Thymus (tissue), 11 donors: ENCODE measurements around the gene PIAS4. TPM values are rescaled to one million over a fixed set of nuclear protein-coding genes. Genes with fewer than 3 reads are reported as not detected.

Experiments
- DNase-seq, 9 donors: peaks; one replicate each; pipeline ENCODE4 v3.0.0-alpha.2; 2013; ENCODE audit warnings: low spot score in 9 of 9, low read depth in 6 of 9, missing footprints in 1 of 9
- H3K27ac ChIP-seq, 2 donors: one replicate each; pipeline ENCODE4 v1.5.1; 2013; ENCODE audit warnings: control low read depth in 1 of 2, low read depth in 1 of 2, low read length in 1 of 2, mild to moderate bottlenecking in 1 of 2, moderate library complexity in 1 of 2
- H3K27me3 ChIP-seq, 2 donors: one replicate each; pipeline ENCODE4 v1.5.1; 2013; ENCODE audit warnings: low read length in 1 of 2; ENCODE audit not compliant: control insufficient read depth in 2 of 2, insufficient read depth in 1 of 2
- H3K36me3 ChIP-seq, 2 donors: one replicate each; pipeline ENCODE4 v1.5.1; 2013; ENCODE audit warnings: low read length in 1 of 2, mild to moderate bottlenecking in 1 of 2, moderate library complexity in 1 of 2; ENCODE audit not compliant: control insufficient read depth in 2 of 2, insufficient read depth in 2 of 2
- H3K4me1 ChIP-seq, 2 donors: one replicate each; pipeline ENCODE4 v1.5.1; 2013; ENCODE audit warnings: low read length in 2 of 2; ENCODE audit not compliant: control insufficient read depth in 2 of 2, insufficient read depth in 2 of 2
- H3K4me3 ChIP-seq, 2 donors: one replicate each; pipeline ENCODE4 v1.5.1; 2013; ENCODE audit warnings: low read length in 2 of 2, control low read depth in 1 of 2, mild to moderate bottlenecking in 1 of 2
- H3K9me3 ChIP-seq, 2 donors: one replicate each; pipeline ENCODE4 v1.5.1; 2013; ENCODE audit warnings: low read length in 1 of 2, mild to moderate bottlenecking in 1 of 2; ENCODE audit not compliant: control insufficient read depth in 2 of 2, insufficient read depth in 1 of 2
- WGBS: extraction: QIAGEN DNeasy Blood & Tissue Kit; methylation state at CpG from one replicate; pipeline ENCODE4 v1.1.7; 2013; 5-methylcytosine and 5-hydroxymethylcytosine counted together
- polyA plus RNA-seq: library from polyadenylated mRNA; stranded (reverse); fragments of 200-250 nt; gene quantifications from one replicate; pipeline ENCODE4 v1.2.3, GENCODE V29; 2013
- total RNA-seq: library from RNA; stranded (reverse); fragments of 120-200 nt; gene quantifications from one replicate; pipeline ENCODE4 v1.2.4, GENCODE V29; 2013
- donor health status: healthy.

Gene PIAS4
- total and polyA plus RNA-seq, 2 donors, result 10.8 to 13.4 TPM

DNA sequence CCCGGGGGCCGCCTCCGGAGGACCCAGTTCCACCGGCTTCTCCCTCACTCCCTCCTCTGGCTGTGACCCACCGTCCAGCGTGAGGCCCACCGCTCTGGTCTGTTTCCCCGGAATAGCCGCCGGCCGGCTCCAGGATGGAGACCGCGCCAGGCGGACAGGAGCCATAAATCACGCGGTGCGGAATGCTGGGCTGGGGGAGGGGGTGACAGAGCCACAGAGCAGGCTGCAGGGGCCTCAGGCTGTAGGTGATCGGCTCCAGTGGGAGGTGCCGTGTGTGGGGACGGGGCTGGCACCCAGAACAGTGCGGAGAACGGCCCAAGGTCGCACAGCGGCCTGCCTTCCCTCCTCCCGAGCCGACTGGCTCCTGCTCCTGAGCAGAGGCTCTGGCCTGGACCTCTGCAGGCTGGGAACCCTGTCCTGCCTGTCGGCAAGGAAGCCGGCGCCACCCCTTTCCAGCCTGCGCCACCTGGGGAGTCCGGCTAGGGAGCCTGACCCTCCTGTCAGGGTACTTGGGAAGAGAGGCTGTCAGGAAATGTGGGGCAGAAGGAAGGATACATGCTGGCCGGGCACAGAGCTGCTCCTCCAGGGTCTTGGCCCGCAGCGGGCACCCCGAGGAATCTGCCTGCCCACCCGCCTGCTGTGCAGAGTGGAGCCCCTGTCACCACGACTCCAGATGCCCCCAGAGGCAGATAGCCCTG is 8.3 kb downstream of the PIAS4 start:
- H3K4me3 ChIP-seq, result no peak overlapping the region
- no peak for DNase-seq
- no peaks in the 10 kb centered on the region for H3K27me3 ChIP-seq
- H3K36me3 ChIP-seq, result peaks cover 49 to 67% of the 10 kb centered on the region in 2 donors
- H3K27ac ChIP-seq, result no peak overlapping the region
- H3K9me3 ChIP-seq, result no peaks in the 10 kb centered on the region
- H3K4me1 ChIP-seq, result peaks cover 0 to under 1% of the 10 kb centered on the region in 2 donors
- WGBS, result 90% methylated on average over 37 of the region's 37 CpGs

DNA sequence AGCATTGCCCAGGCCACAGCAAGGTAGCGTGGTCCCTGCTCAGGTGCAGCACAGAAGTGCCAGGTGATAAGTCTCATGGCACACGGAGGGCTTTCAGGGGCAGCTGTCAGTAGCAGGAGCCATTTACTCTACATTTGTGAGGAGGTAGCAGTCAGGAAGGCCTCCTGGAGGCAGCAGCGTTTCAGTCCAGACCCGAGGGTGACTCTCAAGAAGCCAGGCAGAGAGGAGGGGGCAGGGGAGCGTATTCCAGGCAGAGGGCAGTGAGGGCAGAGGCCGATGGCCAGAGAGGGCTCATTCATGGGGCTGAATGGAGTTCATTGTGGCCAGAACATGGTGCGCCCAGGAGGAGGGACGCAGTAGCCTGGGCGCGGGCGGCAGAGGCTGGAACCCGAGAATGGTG is 8.9 kb downstream of the PIAS4 start:
- DNase-seq, result no peak
- H3K4me1 ChIP-seq, result no peaks in the 10 kb centered on the region
- 99% methylated on average over 12 of the region's 12 CpGs for WGBS
- no peaks in the 10 kb centered on the region for H3K27me3 ChIP-seq
- H3K27ac ChIP-seq, result no peak overlapping the region
- no peak overlapping the region for H3K4me3 ChIP-seq
- H3K9me3 ChIP-seq, result no peaks in the 10 kb centered on the region
- H3K36me3 ChIP-seq, result peaks cover 49 to 63% of the 10 kb centered on the region in 2 donors

DNA sequence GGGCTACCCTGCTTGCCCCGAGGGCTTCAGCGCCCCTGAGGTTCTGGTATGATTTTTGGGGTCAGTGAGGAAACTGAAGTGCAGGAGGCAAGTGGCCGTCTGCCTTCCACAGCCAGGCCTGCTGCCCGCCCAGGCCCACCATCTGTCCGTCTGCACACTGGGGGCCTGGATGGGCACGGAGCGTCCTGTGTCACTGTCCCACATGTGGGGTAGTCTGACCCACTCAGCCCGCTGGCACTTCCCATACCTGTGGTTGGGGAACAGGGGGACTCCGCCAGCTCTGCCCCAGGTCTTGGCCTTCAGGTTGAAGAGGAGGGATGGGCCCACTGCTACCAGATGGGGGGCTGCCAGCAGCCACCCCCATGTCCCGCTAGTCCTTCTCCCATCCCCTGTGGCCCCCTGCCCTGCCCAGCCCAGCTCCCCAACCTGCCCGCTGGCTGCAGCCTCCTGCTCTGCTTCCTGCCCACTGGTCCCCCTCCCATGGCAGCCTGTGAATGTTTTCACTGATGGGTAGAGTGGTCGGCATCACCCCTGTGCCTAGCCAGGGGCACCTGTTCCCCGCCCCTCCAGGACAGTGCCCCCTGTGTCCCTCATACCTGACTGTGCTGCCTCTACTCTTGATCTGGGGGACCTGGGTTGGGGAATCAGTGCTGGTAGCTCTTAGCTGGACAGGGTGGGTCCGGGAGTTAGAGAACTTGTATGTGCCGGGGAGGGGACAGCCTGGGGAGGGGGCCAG is 9.5 kb downstream of the PIAS4 start:
- Histone ChIP-seq H3K36me3 (peaks cover 53 to 67% of the 10 kb centered on the region in 2 donors), H3K27ac (no peak overlapping the region), H3K4me3 (no peak overlapping the region), H3K4me1 (no peaks in the 10 kb centered on the region), H3K27me3 (no peaks in the 10 kb centered on the region), H3K9me3 (peaks cover 0 to 4% of the 10 kb centered on the region in 2 donors)
- WGBS, result 97% methylated on average over 15 of the region's 15 CpGs
- no peak for DNase-seq

DNA sequence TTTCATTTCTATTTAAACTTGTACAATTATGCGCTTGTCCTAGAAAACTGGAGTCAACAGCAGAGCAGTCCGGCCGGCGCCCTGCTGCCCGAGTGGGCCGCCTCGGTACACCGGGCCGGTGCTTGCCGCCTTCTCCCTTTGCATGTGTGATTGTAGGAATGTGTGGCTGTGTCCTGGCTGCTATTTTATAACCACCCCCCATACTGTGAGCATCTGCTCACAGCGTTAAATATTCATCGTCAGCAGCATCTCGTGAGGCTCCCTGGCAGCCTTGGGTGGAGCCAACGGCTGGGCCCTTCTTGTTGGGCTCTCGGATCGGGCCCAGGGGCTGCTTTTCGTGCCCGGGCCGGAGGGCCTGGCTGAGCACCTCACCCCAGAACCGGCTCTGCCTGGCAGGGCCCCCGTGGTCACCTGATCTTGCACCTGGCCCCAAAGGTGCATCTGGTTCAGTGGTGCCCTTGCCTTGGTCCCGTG is 10.6 kb downstream of the PIAS4 start:
- Histone ChIP-seq H3K4me3 (no peak overlapping the region), H3K27me3 (no peaks in the 10 kb centered on the region), H3K4me1 (no peaks in the 10 kb centered on the region), H3K27ac (no peak overlapping the region), H3K9me3 (peaks cover 0 to 10% of the 10 kb centered on the region in 2 donors), H3K36me3 (peaks cover 46 to 62% of the 10 kb centered on the region in 2 donors)
- no peak for DNase-seq
- WGBS, result 97% methylated on average over 22 of the region's 22 CpGs

DNA sequence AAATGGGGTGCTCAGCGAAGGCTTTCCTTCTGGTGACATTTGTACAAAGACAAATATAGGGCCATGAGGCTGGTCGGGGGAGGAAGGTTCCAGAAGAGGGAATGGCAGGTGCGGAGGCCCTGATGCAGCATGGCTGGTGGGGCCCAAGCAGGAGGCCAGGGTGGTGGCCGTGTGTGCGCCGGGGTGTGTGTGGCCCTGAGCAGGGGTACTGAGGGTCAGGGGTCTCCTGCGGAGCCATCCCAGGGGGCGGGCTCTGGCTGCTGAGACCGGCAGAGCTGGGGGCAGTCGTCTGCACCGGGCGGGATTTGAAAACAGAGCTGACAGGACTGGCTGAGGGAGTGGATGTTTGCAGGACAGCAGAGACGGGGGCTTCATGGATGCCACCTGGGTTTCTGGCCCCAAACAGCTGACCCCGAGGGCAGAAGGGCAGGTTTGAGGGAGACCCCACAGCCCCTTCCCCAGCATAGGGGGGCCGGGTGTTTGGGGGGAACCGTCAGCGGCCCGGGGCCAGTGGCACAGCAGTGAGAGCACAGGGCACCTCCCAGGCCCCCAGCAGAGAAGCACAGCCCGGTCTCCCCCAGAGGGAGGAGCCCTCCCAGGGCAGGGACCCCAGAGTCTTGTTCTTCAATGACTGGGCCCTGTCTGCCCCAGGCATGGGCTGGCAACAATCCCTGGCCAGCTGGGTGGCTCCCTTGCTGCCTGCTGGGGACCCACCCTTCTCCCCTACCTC is 11.4 kb downstream of the PIAS4 start:
- Histone ChIP-seq H3K9me3 (peaks cover 0 to 10% of the 10 kb centered on the region in 2 donors), H3K27ac (no peak overlapping the region), H3K27me3 (no peaks in the 10 kb centered on the region), H3K4me1 (no peaks in the 10 kb centered on the region), H3K36me3 (peaks cover 40 to 62% of the 10 kb centered on the region in 2 donors), H3K4me3 (no peak overlapping the region)
- 97% methylated on average over 19 of the region's 19 CpGs for WGBS
- no peak for DNase-seq

DNA sequence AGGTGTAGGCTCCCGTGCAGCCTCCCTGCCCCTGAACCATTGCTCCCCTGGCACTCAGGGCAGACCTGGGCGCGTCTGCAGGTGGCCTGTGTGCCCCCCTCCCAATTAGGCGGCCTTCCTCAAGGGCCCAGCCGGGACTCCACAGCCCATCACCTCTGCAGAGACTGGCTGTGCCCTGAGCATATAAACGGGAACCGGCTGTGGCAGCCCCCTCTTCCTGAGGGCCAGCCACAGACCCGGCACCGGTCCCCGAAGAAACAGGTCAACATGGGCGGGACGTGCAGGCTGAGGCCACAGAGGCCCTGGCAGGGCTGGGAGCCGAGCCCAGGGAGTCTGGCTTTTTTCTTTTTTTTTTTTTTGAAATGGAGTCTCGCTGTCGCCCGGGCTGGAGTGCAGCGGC is 12.0 kb downstream of the PIAS4 start:
- Histone ChIP-seq H3K9me3 (peaks cover 0 to 10% of the 10 kb centered on the region in 2 donors), H3K36me3 (peaks cover 39 to 62% of the 10 kb centered on the region in 2 donors), H3K27me3 (no peaks in the 10 kb centered on the region), H3K4me1 (no peaks in the 10 kb centered on the region), H3K4me3 (no peak overlapping the region), H3K27ac (no peak overlapping the region)
- 75% methylated on average over 17 of the region's 17 CpGs for WGBS
- no peak for DNase-seq

DNA sequence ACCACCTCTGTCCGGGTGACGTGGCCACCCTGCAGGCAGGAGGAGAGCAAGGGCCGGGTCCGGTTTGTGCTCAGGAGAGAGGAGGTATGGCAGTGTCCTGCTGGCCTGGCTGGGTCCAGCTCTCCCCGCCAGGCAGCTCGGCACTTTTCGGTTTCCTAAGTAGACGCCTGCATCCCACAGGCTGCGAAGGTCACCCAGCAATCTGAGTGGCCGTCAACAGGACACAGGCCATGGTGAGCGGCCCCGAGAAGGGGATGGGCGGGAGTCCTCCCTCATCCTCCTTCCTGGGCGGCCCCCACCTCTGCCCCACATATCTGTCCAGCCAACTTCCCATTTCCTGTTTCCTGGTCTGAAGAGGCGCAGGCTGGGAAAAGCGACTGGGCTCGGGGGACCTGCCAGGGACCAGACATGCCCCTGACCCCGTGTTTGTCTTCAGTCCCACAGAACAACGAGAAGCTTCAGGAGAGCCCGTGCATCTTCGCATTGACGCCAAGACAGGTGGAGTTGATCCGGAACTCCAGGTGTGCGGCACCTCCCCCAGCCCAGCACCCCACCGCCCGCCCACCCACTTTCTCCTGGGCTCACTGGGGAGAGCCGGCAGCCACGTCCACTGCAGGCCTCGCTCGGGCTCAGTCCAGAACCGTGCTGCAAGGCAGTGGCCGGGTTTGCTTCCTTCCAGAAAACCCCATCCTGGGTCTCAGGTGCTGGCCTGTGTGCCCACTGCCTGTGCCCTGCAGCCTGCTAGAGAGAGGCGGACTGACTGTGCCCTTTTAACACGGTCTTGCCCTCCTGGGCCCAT is 16.3 kb downstream of the PIAS4 start:
- Histone ChIP-seq H3K4me1 (no peaks in the 10 kb centered on the region), H3K4me3 (no peak overlapping the region), H3K36me3 (peaks cover 33 to 62% of the 10 kb centered on the region in 2 donors), H3K27ac (no peak overlapping the region), H3K27me3 (no peaks in the 10 kb centered on the region), H3K9me3 (peaks cover 0 to 10% of the 10 kb centered on the region in 2 donors)
- no peak for DNase-seq
- 94% methylated on average over 34 of the region's 34 CpGs for WGBS

DNA sequence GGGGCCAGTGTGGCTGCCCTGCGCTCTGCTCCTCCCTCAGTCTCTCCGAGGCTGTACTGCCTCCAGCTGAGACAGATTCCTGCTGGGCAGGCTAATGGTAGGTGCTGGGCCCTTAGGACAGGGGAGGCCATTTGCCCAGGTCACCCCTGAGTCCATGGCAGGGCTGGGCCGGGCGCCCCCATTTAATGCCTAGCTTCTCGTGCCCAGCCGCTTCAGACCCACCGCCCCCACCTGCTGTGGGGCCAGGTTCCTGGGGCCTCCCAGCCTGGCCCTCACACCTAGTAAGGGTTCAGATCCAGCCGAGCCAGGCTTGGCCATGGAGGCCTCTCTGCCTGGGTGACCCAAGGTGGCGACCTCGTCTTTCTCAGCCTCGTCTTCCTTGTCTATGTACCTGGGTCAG is 17.8 kb downstream of the PIAS4 start:
- no peak for DNase-seq
- Histone ChIP-seq H3K4me1 (no peaks in the 10 kb centered on the region), H3K27ac (no peak overlapping the region), H3K27me3 (no peaks in the 10 kb centered on the region), H3K9me3 (peaks cover 0 to 10% of the 10 kb centered on the region in 2 donors), H3K4me3 (no peak overlapping the region), H3K36me3 (peaks cover 41 to 62% of the 10 kb centered on the region in 2 donors)
- WGBS, result 74% methylated on average over 11 of the region's 11 CpGs
